GM12892 (cell line): ENCODE data around the gene ATP11C.
"Not testable (repeated sequence)": the region's sequence is repeated elsewhere in the genome, so short reads cannot be mapped to it uniquely, and the experiment has no call there.

ENCODE experiments used
- POLR2A ChIP-seq: IDR thresholded peaks from 2 replicates; pipeline ENCODE4 v1.6.1; 2011; ENCODE audit warnings: low read depth, low read length, control low read depth
- POLR2AphosphoS5 ChIP-seq: IDR thresholded peaks from 2 replicates; pipeline ENCODE4 v1.6.1; 2011; ENCODE audit warnings: low read depth, low read length, control low read depth

DNA sequence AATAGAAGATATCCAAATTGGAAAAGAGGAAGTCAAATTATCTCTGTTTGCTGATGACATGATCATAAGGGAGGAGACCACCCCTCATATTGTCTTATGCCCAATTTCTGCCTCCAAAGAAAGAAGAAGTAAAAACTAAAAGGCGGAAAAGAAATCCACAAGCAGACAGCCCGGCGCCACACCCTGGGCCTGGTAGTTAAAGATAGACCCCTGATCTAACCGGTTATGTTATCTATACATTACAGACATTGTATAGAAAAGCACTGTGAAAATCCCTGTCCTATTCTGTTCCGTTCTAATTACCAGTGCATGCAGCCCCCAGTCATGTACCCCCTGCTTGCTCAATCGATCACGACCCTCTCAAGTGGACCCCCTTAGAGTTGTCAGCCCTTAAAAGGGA, 247.7 kb downstream of the ATP11C start:
- not testable (repeated sequence) for TF ChIP-seq POLR2A, POLR2AphosphoS5
